ENCODE measurements around the gene ARHGAP8. TPM values are rescaled to one million over a fixed set of nuclear protein-coding genes. Genes with fewer than 3 reads are reported as not detected.

Gene ARHGAP8
- polyA plus RNA-seq, 1 donor from 2014 or later, result 3.0 TPM

- TF ChIP-seq MXI1 (conservative IDR thresholded peaks at IDR 0.05; ENCODE audit: poor library complexity, severe bottlenecking) (no peak), REST (IDR thresholded peaks at IDR 0.05; ENCODE audit: borderline replicate concordance) (no peak), CTCF (IDR thresholded peaks at IDR 0.05; ENCODE audit: poor library complexity, severe bottlenecking) (no peak), SMC3 (conservative IDR thresholded peaks at IDR 0.05; ENCODE audit: poor library complexity) (no peak), EZH2 (IDR thresholded peaks at IDR 0.05; ENCODE audit: borderline replicate concordance, insufficient read depth, low read length, poor library complexity, severe bottlenecking) (no peak), EP300 (conservative IDR thresholded peaks at IDR 0.05; ENCODE audit: poor library complexity, severe bottlenecking) (no peak), POLR2AphosphoS5 (IDR thresholded peaks at IDR 0.05) (no peak), TAF1 (IDR thresholded peaks at IDR 0.05; ENCODE audit: low read depth) (no peak), RAD21 (conservative IDR thresholded peaks at IDR 0.05) (no peak)
- Histone ChIP-seq H4K20me1 (ENCODE audit: insufficient read depth) (no peaks in the 10 kb centered on the region), H3K9ac (ENCODE audit: low read length) (no peak overlapping the region)
These were observed 25.0 kb downstream of the ARHGAP8 start for GRCh38 chr22:44777364-44777755.

GRCh38 chr22:44780876-44781449, 28.6 kb downstream of the ARHGAP8 start:
- Histone ChIP-seq H3K9me3 (ENCODE audit: low read length) (no peaks in the 10 kb centered on the region), H2AFZ (ENCODE audit: low read depth, low read length) (no peak overlapping the region), H4K20me1 (ENCODE audit: insufficient read depth) (no peaks in the 10 kb centered on the region), H3K36me3 (ENCODE audit: insufficient read depth, low read length) (no peaks in the 10 kb centered on the region), H3K9ac (ENCODE audit: low read length) (no peak overlapping the region), H3K27me3 (ENCODE audit: insufficient read depth, low read depth, low read length) (no peaks in the 10 kb centered on the region), H3F3A (ENCODE audit: insufficient read depth, low read length, poor library complexity, severe bottlenecking) (no peaks in the 10 kb centered on the region), H3K4me3 (ENCODE audit: low read length) (no peak overlapping the region), H3K9me2 (ENCODE audit: insufficient read depth, low read length) (no peaks in the 10 kb centered on the region), H3K27ac (ENCODE audit: low read length) (no peak overlapping the region), H3K79me2 (replicated peaks; ENCODE audit: insufficient read depth, low read length) (no peaks in the 10 kb centered on the region), H3K4me2 (ENCODE audit: low read length) (no peak overlapping the region)
- TF ChIP-seq CTCF (IDR thresholded peaks at IDR 0.05; ENCODE audit: poor library complexity, severe bottlenecking) (no peak), TAF1 (IDR thresholded peaks at IDR 0.05; ENCODE audit: low read depth) (no peak), EZH2 (IDR thresholded peaks at IDR 0.05; ENCODE audit: borderline replicate concordance, insufficient read depth, low read length, poor library complexity, severe bottlenecking) (no peak), RAD21 (conservative IDR thresholded peaks at IDR 0.05) (no peak), MXI1 (conservative IDR thresholded peaks at IDR 0.05; ENCODE audit: poor library complexity, severe bottlenecking) (no peak), EP300 (conservative IDR thresholded peaks at IDR 0.05; ENCODE audit: poor library complexity, severe bottlenecking) (no peak), POLR2AphosphoS5 (IDR thresholded peaks at IDR 0.05) (no peak), SMC3 (conservative IDR thresholded peaks at IDR 0.05; ENCODE audit: poor library complexity) (no peak), REST (IDR thresholded peaks at IDR 0.05; ENCODE audit: borderline replicate concordance) (no peak)

More at GRCh38 chr22:44777364-44777755, 25.0 kb downstream of the ARHGAP8 start:
- Histone ChIP-seq H3F3A (ENCODE audit: insufficient read depth, low read length, poor library complexity, severe bottlenecking) (no peaks in the 10 kb centered on the region), H3K4me2 (ENCODE audit: low read length) (no peak overlapping the region), H3K36me3 (ENCODE audit: insufficient read depth, low read length) (no peaks in the 10 kb centered on the region), H3K9me3 (ENCODE audit: low read length) (no peaks in the 10 kb centered on the region), H3K27ac (ENCODE audit: low read length) (no peak overlapping the region), H3K79me2 (replicated peaks; ENCODE audit: insufficient read depth, low read length) (no peaks in the 10 kb centered on the region), H3K27me3 (ENCODE audit: insufficient read depth, low read depth, low read length) (no peaks in the 10 kb centered on the region), H2AFZ (ENCODE audit: low read depth, low read length) (no peak overlapping the region), H3K4me3 (ENCODE audit: low read length) (no peak overlapping the region), H3K9me2 (ENCODE audit: insufficient read depth, low read length) (no peaks in the 10 kb centered on the region)

All from neural cell (in vitro differentiated cells).